Colonic mucosa (tissue), 4 donors: ENCODE measurements around the gene CACNB4. TPM values are rescaled to one million over a fixed set of nuclear protein-coding genes. Genes with fewer than 3 reads are reported as not detected.

Experiments used
- DNase-seq: peaks from one replicate; pipeline ENCODE4 v3.0.0-alpha.2; 2020
- H3K27ac ChIP-seq: fragments of 200-600 bp; one replicate; pipeline ENCODE4 v1.8.0; 2021
- H3K27me3 ChIP-seq: fragments of 200-600 bp; one replicate; pipeline ENCODE4 v1.8.0; 2021
- H3K36me3 ChIP-seq: fragments of 200-600 bp; one replicate; pipeline ENCODE4 v1.8.0; 2021
- H3K4me1 ChIP-seq: fragments of 200-600 bp; one replicate; pipeline ENCODE4 v1.8.0; 2021; ENCODE audit warnings: mild to moderate bottlenecking
- H3K4me3 ChIP-seq: fragments of 200-600 bp; one replicate; pipeline ENCODE4 v1.8.0; 2021
- H3K9ac ChIP-seq, 2 donors: one replicate each; pipeline ENCODE4 v1.7.0; 2013; ENCODE audit warnings: control low read depth in 2 of 2, low read depth in 2 of 2, low read length in 2 of 2
- H3K9me3 ChIP-seq: fragments of 200-600 bp; one replicate; pipeline ENCODE4 v1.8.0; 2021
- intact Hi-C: fragments of 100-400 bp; cut with DNase I; formaldehyde crosslinking; loops from one replicate; pipeline ENCODE4 v1.14.1; 2022
- total RNA-seq, 2 donors: library from RNA; stranded (reverse); fragmentation: NEBNext Ultra II Directional in 1 of 2; extraction: Animal tissue kit (Norgen Biotek cat#: 25700) in 1 of 2; gene quantifications; one replicate each; pipeline ENCODE4 v1.2.1, GENCODE V29; 2021
- TF ChIP-seq, protein P1 (sequence below): fragments of 200-600 bp; IDR thresholded peaks from one replicate; pipeline ENCODE4 v1.8.0; 2022; ENCODE audit warnings: antibody characterized with exemption, mild to moderate bottlenecking
- donor health status: healthy.
- donor health status: DM: no; HTN: no; CAD: no.
- donor health status: DM: no; HTN: no; CAD: no.

Gene CACNB4
- total RNA-seq, 2 donors from 2014 or later, result 0.44 to 1.0 TPM

DNA sequence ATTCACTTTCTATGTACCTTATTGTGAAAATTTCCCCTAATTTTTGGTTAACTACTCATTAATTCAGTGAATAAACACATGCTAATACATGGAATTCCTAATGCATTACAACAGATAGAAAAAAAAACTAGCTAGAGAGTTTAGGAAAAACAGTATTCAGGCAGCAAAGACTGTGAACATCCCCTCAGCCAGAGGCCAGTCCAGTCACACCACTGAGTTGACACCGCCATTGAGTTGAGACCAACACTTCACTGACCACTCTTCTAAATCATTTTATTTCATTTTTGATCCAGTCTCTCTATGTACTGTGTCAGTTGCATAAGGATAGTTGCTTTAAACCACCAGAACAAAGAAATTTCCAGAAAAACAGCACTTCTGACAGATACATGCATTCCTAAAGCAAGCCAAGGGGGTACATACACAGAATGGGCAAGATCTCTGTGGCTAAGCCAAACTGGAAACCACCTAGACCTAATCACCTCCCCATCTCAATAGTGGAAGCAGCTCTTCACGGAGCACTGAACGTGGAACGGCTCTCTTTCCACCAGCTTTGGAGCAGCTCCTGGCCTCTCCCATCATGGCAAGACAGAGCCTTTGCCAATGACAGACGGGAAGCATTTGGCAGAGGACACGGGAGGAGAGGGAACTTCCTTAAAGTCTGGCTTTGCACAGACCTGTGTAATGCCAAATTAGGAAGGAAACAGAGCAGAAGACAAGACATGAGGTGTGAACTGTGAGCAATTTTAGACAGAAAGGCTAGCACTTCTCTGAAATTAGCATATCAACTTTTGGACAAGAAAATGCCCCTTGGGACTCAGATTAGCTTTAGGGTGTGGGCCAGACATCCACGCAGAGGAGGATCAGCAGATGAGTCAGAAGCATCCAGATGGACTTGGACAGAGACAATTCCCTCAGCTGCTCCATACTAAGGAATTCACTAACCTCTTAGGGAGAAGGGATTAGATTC lies 36.4 kb downstream of the CACNB4 start:
- Histone ChIP-seq H3K4me1 (no peaks in the 10 kb centered on the region), H3K4me3 (no peak overlapping the region), H3K9me3 (no peaks in the 10 kb centered on the region), H3K27me3 (no peaks in the 10 kb centered on the region), H3K36me3 (no peaks in the 10 kb centered on the region), H3K9ac (no peak overlapping the region), H3K27ac (no peak overlapping the region)
- DNase-seq, result no peak
- TF ChIP-seq, protein P1, sequence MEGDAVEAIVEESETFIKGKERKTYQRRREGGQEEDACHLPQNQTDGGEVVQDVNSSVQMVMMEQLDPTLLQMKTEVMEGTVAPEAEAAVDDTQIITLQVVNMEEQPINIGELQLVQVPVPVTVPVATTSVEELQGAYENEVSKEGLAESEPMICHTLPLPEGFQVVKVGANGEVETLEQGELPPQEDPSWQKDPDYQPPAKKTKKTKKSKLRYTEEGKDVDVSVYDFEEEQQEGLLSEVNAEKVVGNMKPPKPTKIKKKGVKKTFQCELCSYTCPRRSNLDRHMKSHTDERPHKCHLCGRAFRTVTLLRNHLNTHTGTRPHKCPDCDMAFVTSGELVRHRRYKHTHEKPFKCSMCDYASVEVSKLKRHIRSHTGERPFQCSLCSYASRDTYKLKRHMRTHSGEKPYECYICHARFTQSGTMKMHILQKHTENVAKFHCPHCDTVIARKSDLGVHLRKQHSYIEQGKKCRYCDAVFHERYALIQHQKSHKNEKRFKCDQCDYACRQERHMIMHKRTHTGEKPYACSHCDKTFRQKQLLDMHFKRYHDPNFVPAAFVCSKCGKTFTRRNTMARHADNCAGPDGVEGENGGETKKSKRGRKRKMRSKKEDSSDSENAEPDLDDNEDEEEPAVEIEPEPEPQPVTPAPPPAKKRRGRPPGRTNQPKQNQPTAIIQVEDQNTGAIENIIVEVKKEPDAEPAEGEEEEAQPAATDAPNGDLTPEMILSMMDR, result no peak
- intact Hi-C loops, result no loop called here

DNA sequence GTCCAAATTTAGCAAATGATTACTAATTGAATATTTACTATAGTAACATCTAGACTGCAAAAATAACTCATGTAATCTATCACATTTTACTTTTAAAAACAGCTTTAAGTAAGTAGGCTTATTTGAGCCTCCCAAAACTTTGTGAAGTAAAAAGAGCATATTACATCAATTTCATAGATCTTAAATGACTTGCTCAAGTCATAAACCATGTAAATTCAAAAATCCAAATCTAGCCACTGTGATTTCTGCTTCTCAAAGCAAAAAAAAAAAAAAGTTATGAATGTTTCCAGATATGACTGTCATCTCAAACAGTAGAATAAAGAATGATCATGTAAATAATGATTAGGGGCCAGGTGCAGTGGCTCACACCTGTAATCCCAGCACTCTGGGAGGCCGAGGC lies 37.5 kb downstream of the CACNB4 start:
- Histone ChIP-seq H3K4me1 (no peaks in the 10 kb centered on the region), H3K9ac (no peak overlapping the region), H3K27me3 (no peaks in the 10 kb centered on the region), H3K4me3 (no peak overlapping the region), H3K36me3 (no peaks in the 10 kb centered on the region), H3K9me3 (no peaks in the 10 kb centered on the region), H3K27ac (no peak overlapping the region)
- intact Hi-C loops, result no loop called here
- TF ChIP-seq, protein P1, result no peak
- no peak for DNase-seq

DNA sequence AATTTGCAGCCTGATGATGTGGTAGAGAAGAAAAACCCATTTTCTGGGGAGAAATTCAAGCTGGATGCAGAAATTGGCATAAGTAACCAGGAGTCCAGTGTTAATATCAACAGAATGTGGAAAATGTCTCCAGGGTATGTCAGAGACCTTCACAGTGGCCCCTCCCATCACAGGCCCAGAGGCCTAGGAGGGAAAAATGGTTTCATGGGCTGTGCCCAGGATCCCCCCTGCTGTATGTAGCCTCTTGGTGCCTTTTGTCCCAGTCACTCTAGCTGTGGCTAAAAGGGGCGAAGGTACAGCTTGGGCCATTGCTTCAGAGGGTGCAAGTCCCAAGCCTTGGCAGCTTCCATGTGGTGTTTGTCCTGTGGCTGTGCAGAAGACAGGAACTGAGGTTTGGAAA lies 40.2 kb downstream of the CACNB4 start:
- Histone ChIP-seq H3K9me3 (no peaks in the 10 kb centered on the region), H3K36me3 (no peaks in the 10 kb centered on the region), H3K27me3 (no peaks in the 10 kb centered on the region), H3K9ac (no peak overlapping the region), H3K27ac (no peak overlapping the region), H3K4me1 (no peaks in the 10 kb centered on the region), H3K4me3 (no peak overlapping the region)
- intact Hi-C loops, result no loop called here
- DNase-seq, result no peak
- TF ChIP-seq, protein P1, result no peak

DNA sequence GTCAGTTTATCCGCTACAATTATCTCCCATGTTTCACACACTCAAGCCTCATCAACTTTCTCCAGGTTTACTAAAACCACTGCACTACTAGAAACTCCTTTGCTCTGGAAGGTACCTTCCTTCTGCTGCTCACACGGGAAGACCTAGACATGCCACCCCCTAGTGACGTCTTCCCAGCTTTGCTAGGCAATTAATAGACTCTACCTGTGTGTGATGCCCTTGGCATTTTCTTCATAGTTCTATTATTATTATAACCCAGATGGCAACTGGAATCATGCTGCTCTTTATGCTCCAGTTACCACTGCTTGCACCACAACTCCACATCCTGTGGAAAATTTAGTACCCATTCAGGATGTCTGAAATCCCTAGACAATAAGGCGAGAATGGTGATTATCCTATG lies 42.4 kb downstream of the CACNB4 start:
- DNase-seq, result no peak
- Histone ChIP-seq H3K36me3 (no peaks in the 10 kb centered on the region), H3K4me3 (no peak overlapping the region), H3K9ac (no peak overlapping the region), H3K27ac (no peak overlapping the region), H3K27me3 (no peaks in the 10 kb centered on the region), H3K9me3 (no peaks in the 10 kb centered on the region), H3K4me1 (no peaks in the 10 kb centered on the region)
- TF ChIP-seq, protein P1, result no peak
- intact Hi-C loops, result no loop called here

DNA sequence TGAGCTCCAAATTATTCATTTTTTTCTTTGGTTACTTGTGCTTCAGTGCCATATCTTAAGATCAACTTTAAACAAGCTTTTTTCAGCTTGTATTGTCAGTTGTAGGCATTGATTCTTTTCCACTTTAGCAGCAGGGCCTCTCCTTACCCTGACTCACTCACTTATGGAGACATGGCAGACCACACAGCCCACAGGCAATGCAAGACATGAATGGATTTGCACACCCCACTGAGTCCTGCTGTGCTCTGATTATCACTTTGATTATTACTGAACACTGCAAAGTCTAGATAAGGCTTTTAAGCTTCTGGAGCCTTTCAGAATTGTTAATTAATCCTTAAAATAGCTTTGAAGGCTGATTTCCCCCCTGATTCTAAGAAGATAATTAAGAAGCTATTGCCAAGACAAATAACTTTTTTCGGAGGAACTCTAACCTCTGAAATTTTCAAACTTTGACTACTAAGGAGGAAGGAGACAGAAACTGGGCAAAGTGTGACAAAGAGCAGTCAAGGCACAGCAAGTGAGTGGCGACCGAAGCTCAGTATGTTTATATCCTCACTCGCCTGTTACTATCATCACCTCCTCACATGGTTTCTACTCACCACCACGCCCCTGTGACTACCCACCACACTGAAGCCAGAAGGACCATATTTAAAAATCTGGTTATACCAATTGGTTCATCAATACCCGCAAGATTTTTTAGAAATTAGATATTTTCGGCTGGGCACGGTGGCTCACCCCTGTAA lies 43.3 kb downstream of the CACNB4 start:
- H3K4me3 ChIP-seq, result no peak overlapping the region
- TF ChIP-seq, protein P1, result no peak
- DNase-seq, result no peak
- H3K9ac ChIP-seq, result no peak overlapping the region
- no peaks in the 10 kb centered on the region for H3K27me3 ChIP-seq
- intact Hi-C loops, result no loop called here
- H3K4me1 ChIP-seq, result no peaks in the 10 kb centered on the region
- H3K27ac ChIP-seq, result no peak overlapping the region
- H3K9me3 ChIP-seq, result no peaks in the 10 kb centered on the region
- no peaks in the 10 kb centered on the region for H3K36me3 ChIP-seq
